Measurements from ENCODE around the gene CYB561D2.

- TF ChIP-seq POU6F1 (CRISPR knock-in tag; IDR thresholded peaks at IDR 0.05; ENCODE audit: borderline replicate concordance, low read depth) (no peak), CREB5 (CRISPR knock-in tag; IDR thresholded peaks at IDR 0.05; ENCODE audit: low read depth) (no peak), TOX (CRISPR knock-in tag; IDR thresholded peaks at IDR 0.05; ENCODE audit: borderline replicate concordance) (no peak), ZFP3 (CRISPR knock-in tag; IDR thresholded peaks at IDR 0.05) (no peak), SNAI2 (CRISPR knock-in tag; IDR thresholded peaks at IDR 0.05) (no peak), ISL1 (CRISPR knock-in tag; IDR thresholded peaks at IDR 0.05) (no peak), RARB (CRISPR knock-in tag; IDR thresholded peaks at IDR 0.05) (no peak), PATZ1 (CRISPR knock-in tag; IDR thresholded peaks at IDR 0.05; ENCODE audit: borderline replicate concordance) (no peak), CSDC2 (CRISPR knock-in tag; IDR thresholded peaks at IDR 0.05) (no peak)
These were observed 5.9 kb downstream of the CYB561D2 start for GRCh38 chr3:50356553-50356952.
